ENCODE data around the gene OR51B2. TPM values are rescaled to one million over a fixed set of nuclear protein-coding genes. Genes with fewer than 3 reads are reported as not detected.
"Not testable (repeated sequence)": the region's sequence is repeated elsewhere in the genome, so short reads cannot be mapped to it uniquely, and the experiment has no call there.

Gene OR51B2
- total and polyA plus RNA-seq, 10 donors = not detected

DNA sequence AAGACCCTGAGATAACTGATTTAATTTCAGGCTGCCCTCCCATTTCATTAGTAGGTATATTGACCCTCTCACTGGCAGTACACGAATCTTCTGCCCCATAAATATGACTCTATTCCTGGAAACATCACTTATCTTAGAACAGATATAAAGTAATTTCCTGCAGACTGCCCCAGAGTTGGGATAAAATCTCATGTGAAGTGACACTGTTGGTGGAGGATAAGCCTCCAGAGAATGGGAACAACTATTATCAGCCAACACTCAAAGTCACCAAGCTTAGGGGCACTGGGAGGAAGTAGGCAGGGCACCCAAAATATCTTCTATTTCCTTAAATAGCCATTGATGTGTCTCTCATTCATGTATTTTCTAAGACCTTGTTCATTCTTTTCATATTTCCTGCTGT lies 11.1 kb upstream of the OR51B2 start:
- Histone ChIP-seq H3K36me3 (no peaks in the 10 kb centered on the region), H3K9me3 (no peaks in the 10 kb centered on the region), H3K27me3 (replicated peaks in 1 of 7) (no peaks in the 10 kb centered on the region), H3K4me1 (no peaks in the 10 kb centered on the region), H3K27ac (no peak overlapping the region), H3K4me3 (no peak overlapping the region)
- WGBS, 5 donors = 17 to 62% (median 45%) methylated on average over 1 of the region's 1 CpG
- no peak for TF ChIP-seq POLR2AphosphoS5 (IDR thresholded peaks at IDR 0.05)
- TF ChIP-seq, protein P1, sequence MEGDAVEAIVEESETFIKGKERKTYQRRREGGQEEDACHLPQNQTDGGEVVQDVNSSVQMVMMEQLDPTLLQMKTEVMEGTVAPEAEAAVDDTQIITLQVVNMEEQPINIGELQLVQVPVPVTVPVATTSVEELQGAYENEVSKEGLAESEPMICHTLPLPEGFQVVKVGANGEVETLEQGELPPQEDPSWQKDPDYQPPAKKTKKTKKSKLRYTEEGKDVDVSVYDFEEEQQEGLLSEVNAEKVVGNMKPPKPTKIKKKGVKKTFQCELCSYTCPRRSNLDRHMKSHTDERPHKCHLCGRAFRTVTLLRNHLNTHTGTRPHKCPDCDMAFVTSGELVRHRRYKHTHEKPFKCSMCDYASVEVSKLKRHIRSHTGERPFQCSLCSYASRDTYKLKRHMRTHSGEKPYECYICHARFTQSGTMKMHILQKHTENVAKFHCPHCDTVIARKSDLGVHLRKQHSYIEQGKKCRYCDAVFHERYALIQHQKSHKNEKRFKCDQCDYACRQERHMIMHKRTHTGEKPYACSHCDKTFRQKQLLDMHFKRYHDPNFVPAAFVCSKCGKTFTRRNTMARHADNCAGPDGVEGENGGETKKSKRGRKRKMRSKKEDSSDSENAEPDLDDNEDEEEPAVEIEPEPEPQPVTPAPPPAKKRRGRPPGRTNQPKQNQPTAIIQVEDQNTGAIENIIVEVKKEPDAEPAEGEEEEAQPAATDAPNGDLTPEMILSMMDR (IDR thresholded peaks at IDR 0.05 in 8 of 11, conservative IDR thresholded peaks at IDR 0.05 in 3 of 11) = no peak
- no peak for TF ChIP-seq POLR2A (IDR thresholded peaks at IDR 0.05)
- no peak for DNase-seq
- intact Hi-C loops (cut with DNase I; ENCODE audit: low total_unique reads) = no loop called here

DNA sequence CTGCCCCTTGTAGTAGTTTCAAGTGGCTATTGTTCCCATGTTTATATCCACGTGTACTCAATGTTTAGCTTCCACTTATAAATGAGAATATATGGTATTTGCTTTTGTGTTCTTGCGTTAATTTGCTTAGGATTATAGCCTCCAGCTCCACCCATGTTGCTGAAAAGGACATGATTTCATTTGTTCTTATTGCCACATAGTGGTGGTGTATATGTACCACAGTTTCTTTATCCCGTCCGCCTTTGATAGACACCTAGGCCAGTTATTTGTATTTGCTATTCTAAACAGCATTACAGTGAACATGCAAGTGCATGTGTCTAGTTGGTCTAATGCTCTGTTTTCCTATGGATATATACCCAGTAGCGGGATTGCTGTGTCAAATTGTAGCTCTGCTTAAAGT lies 6.8 kb downstream of the OR51B2 start:
- no peaks in the 10 kb centered on the region for H3K4me1 ChIP-seq
- no peak for DNase-seq
- no peak overlapping the region for H3K27ac ChIP-seq
- no peak overlapping the region for H3K4me3 ChIP-seq
- WGBS, 5 donors = 67 to 83% (median 73%) methylated on average over 5 of the region's 5 CpGs
- intact Hi-C loops (cut with DNase I; ENCODE audit: low total_unique reads) = no loop called here
- no peaks in the 10 kb centered on the region for H3K36me3 ChIP-seq
- H3K27me3 ChIP-seq (replicated peaks in 1 of 7) = no peaks in the 10 kb centered on the region
- TF ChIP-seq, protein P1 (IDR thresholded peaks at IDR 0.05 in 8 of 11, conservative IDR thresholded peaks at IDR 0.05 in 3 of 11) = no peak
- no peak for TF ChIP-seq POLR2A (IDR thresholded peaks at IDR 0.05)
- no peak for TF ChIP-seq POLR2AphosphoS5 (IDR thresholded peaks at IDR 0.05)
- H3K9me3 ChIP-seq = peaks cover 0 to 8% (median 0%) of the 10 kb centered on the region in 8 donors

DNA sequence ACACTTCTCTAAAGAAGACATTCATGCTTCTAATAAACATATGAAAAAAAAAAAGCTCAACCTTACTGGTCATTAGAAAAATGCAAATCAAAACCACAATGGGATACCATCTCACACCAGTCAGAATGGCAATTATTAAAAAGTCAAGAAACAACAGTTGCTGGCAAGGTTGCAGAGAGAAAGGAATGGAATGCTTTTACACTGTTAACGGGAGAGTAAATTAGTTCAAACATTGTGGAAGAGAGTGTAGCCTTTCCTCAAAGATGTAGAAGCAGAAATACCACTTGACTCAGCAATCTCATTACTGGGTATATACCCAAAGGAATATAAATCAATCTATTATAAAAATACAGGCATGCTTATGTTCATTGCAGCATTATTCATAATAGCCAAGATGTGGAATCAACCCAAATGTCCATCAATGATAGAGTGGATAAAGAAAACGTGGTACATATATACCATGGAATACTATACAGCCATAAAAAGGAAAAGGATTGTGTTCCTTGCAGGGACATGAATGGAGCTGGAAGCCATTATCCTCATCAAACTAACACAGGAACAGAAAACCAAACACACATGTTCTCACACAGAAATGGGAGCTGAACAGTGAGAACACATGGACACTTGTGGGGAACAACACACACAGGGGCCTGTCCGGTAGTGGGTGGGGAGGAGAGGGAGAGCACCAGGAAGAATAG lies 10.6 kb downstream of the OR51B2 start:
- H3K9me3 ChIP-seq; intact Hi-C loops (cut with DNase I; ENCODE audit: low total_unique reads); H3K4me3 ChIP-seq; H3K4me1 ChIP-seq; H3K27ac ChIP-seq; H3K27me3 ChIP-seq (replicated peaks in 1 of 7); H3K36me3 ChIP-seq; DNase-seq: not testable (repeated sequence)
- 76 to 88% (median 78%) methylated on average over 3 of the region's 3 CpGs for WGBS, 5 donors

DNA sequence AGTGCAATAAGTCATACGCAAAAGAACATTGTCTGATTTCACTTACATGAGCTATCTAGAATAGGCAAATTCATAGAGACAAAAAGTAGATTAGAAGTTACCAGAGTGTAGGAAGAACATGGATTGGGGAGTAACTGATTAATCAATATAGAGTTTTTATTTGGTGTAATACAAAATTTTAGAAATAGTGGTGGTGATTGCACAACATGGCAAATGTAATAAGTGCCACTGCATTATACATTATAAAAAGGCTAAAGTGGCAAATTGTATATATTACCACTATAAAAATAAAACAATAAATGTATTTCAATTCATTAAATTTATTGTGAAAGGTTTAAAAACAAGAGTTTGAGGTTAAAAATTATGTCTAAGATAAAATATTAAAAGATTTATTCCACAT lies 13.7 kb downstream of the OR51B2 start:
- TF ChIP-seq POLR2AphosphoS5 (IDR thresholded peaks at IDR 0.05) (no peak), POLR2A (IDR thresholded peaks at IDR 0.05) (no peak)
- TF ChIP-seq, protein P1 (IDR thresholded peaks at IDR 0.05 in 8 of 11, conservative IDR thresholded peaks at IDR 0.05 in 3 of 11) = no peak
- intact Hi-C loops (cut with DNase I; ENCODE audit: low total_unique reads) = no loop called here
- H3K36me3 ChIP-seq = no peaks in the 10 kb centered on the region
- no peak overlapping the region for H3K4me3 ChIP-seq
- H3K9me3 ChIP-seq = peaks cover 0 to 7% (median 0%) of the 10 kb centered on the region in 8 donors
- no peaks in the 10 kb centered on the region for H3K4me1 ChIP-seq
- DNase-seq = no peak
- 89 to 95% (median 92%) methylated on average over 1 of the region's 1 CpG for WGBS, 5 donors
- H3K27me3 ChIP-seq (replicated peaks in 1 of 7) = no peaks in the 10 kb centered on the region
- H3K27ac ChIP-seq = no peak overlapping the region
